GM19452 (cell line): ENCODE measurements around the gene LMTK2.

Experiments used
- ATAC-seq: cut with Tn5 transposase; IDR thresholded peaks from one replicate; pipeline ENCODE4 v1.9.1; 2021; ENCODE audit not compliant: unreplicated experiment

Gene LMTK2

GRCh38 chr7:98231493-98232262 is 125.0 kb downstream of the LMTK2 start:
- ATAC-seq: no peak

- ATAC-seq: no peak
Measured at GRCh38 chr7:98232263-98232585, 125.6 kb downstream of the LMTK2 start.

GRCh38 chr7:98232799-98233198 is 126.1 kb downstream of the LMTK2 start:
- ATAC-seq: no peak

- no peak for ATAC-seq
Measured at GRCh38 chr7:98233219-98234070, 126.8 kb downstream of the LMTK2 start.

- no peak for ATAC-seq
Measured at GRCh38 chr7:98234429-98235147, 127.9 kb downstream of the LMTK2 start.

GRCh38 chr7:98235901-98236300 is 129.2 kb downstream of the LMTK2 start:
- ATAC-seq: no peak

GRCh38 chr7:98236355-98237185 is 129.9 kb downstream of the LMTK2 start:
- ATAC-seq: no peak

- no peak for ATAC-seq
Measured at GRCh38 chr7:98238076-98238475, 131.4 kb downstream of the LMTK2 start.

- no peak for ATAC-seq
Measured at GRCh38 chr7:98238976-98239375, 132.3 kb downstream of the LMTK2 start.

- ATAC-seq: no peak
Measured at GRCh38 chr7:98240961-98241673, 134.5 kb downstream of the LMTK2 start.

- ATAC-seq: no peak
Measured at GRCh38 chr7:98241674-98242241, 135.1 kb downstream of the LMTK2 start.

GRCh38 chr7:98242342-98242741 is 135.7 kb downstream of the LMTK2 start:
- ATAC-seq: no peak

GRCh38 chr7:98242934-98243333 is 136.3 kb downstream of the LMTK2 start:
- no peak for ATAC-seq

GRCh38 chr7:98244871-98245270 is 138.2 kb downstream of the LMTK2 start:
- ATAC-seq: no peak

GRCh38 chr7:98248156-98248555 is 141.5 kb downstream of the LMTK2 start:
- no peak for ATAC-seq

GRCh38 chr7:98249106-98249505 is 142.4 kb downstream of the LMTK2 start:
- no peak for ATAC-seq

GRCh38 chr7:98250789-98251188 is 144.1 kb downstream of the LMTK2 start:
- no peak for ATAC-seq

GRCh38 chr7:98251231-98251600 is 144.6 kb downstream of the LMTK2 start:
- ATAC-seq: peak; percentile 16

GRCh38 chr7:98251601-98252424 is 145.2 kb downstream of the LMTK2 start, which contains the start of gene TECPR1:
Gene TECPR1 (minus strand): TSS chr7:98252232. CDS start chr7:98246146, 6,086 bp downstream.
- peak; percentile 97 for ATAC-seq
